B cell (primary cell): ENCODE results near the gene NRP1.

Experiments used
- CTCF ChIP-seq: fragments of 200-600 bp; IDR thresholded peaks from one replicate; pipeline ENCODE4 v1.8.0; 2022; ENCODE audit warnings: antibody characterized with exemption, mild to moderate bottlenecking
- EZH2 ChIP-seq: IDR thresholded peaks from 2 replicates; pipeline ENCODE4 v1.6.1; 2012; ENCODE audit warnings: borderline replicate concordance, low read depth, mild to moderate bottlenecking, moderate library complexity, low read length; ENCODE audit not compliant: insufficient read depth, poor library complexity, severe bottlenecking

- TF ChIP-seq CTCF, result no peak
- TF ChIP-seq EZH2, result no peak
Measured at GRCh38 chr10:33178026-33178755, 156.3 kb downstream of the NRP1 start.
